Measurements from ENCODE around the gene PHPT1. TPM values are rescaled to one million over a fixed set of nuclear protein-coding genes. Genes with fewer than 3 reads are reported as not detected.
A peak's percentile ranks its signal among the peaks of the same experiment; 100 is the strongest.

Gene PHPT1
- total RNA-seq, 4 donors from 2014 or later, result 42.6 to 71.0 (median 66.7) TPM

DNA sequence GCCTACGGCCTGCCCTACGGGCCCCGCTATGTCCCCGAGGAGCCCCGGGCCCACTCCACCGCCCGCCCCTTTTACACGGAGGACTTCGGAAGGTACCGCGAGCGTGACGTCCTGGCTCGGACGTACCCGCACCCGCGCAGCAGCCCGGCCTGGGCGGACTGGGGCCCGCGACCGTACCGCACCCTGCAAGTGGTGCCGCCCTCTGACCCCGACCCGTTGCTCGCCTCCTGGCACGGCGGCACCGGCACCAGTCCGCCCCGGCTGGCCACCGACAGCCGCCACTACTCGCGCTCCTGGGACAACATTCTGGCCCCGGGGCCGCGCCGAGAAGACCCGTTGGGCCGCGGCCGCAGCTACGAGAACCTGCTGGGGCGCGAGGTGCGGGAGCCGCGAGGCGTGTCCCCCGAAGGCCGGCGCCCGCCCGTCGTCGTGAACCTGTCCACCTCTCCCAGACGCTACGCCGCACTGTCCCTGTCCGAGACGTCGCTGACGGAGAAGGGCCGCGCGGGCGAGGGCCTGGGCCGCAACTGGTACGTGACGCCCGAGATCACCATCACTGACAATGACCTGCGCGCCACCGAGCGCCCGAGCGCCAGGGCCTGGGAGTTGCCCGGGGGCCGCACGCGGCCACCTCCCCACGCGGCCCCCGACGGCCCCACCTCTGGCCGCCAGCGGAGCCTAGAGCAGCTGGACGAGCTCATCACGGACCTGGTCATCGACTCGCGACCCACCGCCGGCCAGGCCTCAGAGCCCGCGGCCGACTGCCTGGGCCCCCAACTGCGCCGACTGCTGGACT, 3.5 kb upstream of the PHPT1 start:
- H3K4me1 ChIP-seq, result peaks cover 0 to 84% (median 55%) of the 10 kb centered on the region in 4 donors
- H3K27me3 ChIP-seq, result peaks cover 3 to 43% of the 10 kb centered on the region in 2 donors
- 23 to 30% methylated on average over 35 to 56 of the region's 102 CpGs for WGBS, 2 donors
- no peak overlapping the region for H3K4me3 ChIP-seq
- TF ChIP-seq POLR2A (IDR thresholded peaks at IDR 0.05), result no peak
- TF ChIP-seq, protein P1, sequence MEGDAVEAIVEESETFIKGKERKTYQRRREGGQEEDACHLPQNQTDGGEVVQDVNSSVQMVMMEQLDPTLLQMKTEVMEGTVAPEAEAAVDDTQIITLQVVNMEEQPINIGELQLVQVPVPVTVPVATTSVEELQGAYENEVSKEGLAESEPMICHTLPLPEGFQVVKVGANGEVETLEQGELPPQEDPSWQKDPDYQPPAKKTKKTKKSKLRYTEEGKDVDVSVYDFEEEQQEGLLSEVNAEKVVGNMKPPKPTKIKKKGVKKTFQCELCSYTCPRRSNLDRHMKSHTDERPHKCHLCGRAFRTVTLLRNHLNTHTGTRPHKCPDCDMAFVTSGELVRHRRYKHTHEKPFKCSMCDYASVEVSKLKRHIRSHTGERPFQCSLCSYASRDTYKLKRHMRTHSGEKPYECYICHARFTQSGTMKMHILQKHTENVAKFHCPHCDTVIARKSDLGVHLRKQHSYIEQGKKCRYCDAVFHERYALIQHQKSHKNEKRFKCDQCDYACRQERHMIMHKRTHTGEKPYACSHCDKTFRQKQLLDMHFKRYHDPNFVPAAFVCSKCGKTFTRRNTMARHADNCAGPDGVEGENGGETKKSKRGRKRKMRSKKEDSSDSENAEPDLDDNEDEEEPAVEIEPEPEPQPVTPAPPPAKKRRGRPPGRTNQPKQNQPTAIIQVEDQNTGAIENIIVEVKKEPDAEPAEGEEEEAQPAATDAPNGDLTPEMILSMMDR (IDR thresholded peaks at IDR 0.05), result no peak
- TF ChIP-seq EP300 (IDR thresholded peaks at IDR 0.05), result no peak
- DNase-seq (ENCODE audit: low spot score in 2 of 2), result no peak
- H3K36me3 ChIP-seq, result peaks cover 0 to 10% (median 0%) of the 10 kb centered on the region in 3 donors
- no peaks in the 10 kb centered on the region for H3K9me3 ChIP-seq
- no peak overlapping the region for H3K27ac ChIP-seq

DNA sequence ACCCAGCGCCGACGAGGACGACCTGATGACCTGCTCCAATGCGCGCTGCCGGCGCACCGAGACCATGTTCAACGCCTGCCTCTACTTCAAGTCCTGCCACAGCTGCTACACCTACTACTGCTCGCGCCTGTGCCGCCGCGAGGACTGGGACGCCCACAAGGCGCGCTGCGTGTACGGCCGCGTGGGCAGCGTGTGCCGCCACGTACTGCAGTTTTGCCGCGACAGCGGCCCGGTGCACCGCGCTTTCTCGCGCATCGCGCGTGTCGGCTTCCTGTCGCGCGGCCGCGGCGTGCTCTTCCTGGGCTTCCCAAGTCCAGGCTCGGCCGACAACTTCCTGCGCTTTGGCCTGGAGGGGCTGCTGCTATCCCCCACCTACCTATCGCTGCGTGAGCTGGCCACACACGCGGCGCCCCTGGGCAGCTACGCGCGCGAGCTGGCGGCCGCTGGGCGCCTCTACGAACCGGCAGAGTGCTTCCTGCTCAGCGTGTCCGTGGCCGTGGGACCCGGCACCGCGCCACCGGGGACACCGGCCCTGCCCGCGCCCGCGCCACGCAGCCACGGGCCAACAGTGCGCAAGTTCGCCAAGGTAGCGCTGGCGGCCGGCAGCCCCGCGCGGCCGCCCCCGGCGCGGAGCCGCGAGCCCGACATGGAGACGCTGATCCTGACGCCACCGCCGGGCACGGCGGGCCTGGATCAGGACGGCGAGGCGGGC, 2.7 kb upstream of the PHPT1 start:
- H3K4me1 ChIP-seq, result peaks cover 0 to 83% (median 47%) of the 10 kb centered on the region in 4 donors
- TF ChIP-seq EP300 (IDR thresholded peaks at IDR 0.05), result no peak
- TF ChIP-seq, protein P1 (IDR thresholded peaks at IDR 0.05), result no peak
- TF ChIP-seq POLR2A (IDR thresholded peaks at IDR 0.05), result no peak
- peak overlapping the region in 1 of 4 donors; percentile 75 for H3K4me3 ChIP-seq
- H3K27ac ChIP-seq, result peak overlapping the region in 1 of 4 donors; percentile 91
- DNase-seq (ENCODE audit: low spot score in 2 of 2), result no peak
- 6 to 13% methylated on average over 22 to 61 of the region's 98 CpGs for WGBS, 2 donors
- peaks cover 0 to 14% (median 0%) of the 10 kb centered on the region in 3 donors for H3K36me3 ChIP-seq
- no peaks in the 10 kb centered on the region for H3K9me3 ChIP-seq
- peaks cover 3 to 43% of the 10 kb centered on the region in 2 donors for H3K27me3 ChIP-seq

DNA sequence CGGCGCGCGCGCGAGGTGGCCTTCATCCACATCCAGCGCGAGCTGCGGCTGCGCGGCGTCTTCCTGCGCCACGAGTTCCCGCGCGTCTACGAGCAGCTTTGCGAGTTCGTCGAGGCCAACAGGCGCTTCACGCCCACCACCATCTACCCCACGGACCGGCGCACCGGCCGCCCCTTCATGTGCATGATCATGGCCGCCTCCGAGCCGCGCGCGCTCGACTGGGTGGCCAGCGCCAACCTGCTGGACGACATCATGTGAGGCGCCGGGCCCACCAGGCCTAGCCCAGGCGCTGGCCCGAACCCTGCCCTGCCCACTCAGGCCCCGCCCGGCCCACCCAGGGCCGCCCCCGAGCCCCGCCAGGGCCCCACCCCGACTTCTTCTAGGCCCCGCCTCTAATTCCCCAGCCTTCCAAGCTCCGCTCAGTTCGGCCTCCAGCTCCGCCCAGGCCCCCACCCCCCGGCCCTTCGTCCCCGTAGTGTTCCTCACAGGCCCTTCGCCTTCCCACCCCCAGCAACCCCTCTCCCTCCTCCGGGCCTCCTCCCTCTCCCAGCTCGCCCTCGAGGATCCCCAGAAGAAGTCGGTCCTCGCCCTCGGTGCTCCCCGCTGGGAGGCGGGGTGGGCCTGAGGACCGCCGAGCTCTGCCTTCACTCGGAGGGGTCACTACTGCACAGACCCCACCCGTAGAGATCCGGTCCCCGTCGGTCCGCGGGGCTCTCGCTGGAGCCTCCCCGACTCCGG, 2.0 kb upstream of the PHPT1 start:
- peak in 1 of 2 donors; percentile 31 for DNase-seq (ENCODE audit: low spot score in 2 of 2)
- WGBS, 2 donors, result 1 to 4% methylated on average over 14 to 60 of the region's 75 CpGs
- H3K27ac ChIP-seq, result peak overlapping the region in 3 of 4 donors; percentile 82 to 94 (median 91)
- H3K36me3 ChIP-seq, result peaks cover 0 to 15% (median 0%) of the 10 kb centered on the region in 3 donors
- H3K4me3 ChIP-seq, result peak overlapping the region; percentile 51 to 85 (median 72)
- peaks cover 0 to 83% (median 40%) of the 10 kb centered on the region in 4 donors for H3K4me1 ChIP-seq
- TF ChIP-seq POLR2A (IDR thresholded peaks at IDR 0.05), result no peak
- peak in 1 of 2 donors; percentile 19 for TF ChIP-seq EP300 (IDR thresholded peaks at IDR 0.05)
- TF ChIP-seq, protein P1 (IDR thresholded peaks at IDR 0.05), result no peak
- no peaks in the 10 kb centered on the region for H3K9me3 ChIP-seq
- H3K27me3 ChIP-seq, result peaks cover 3 to 43% of the 10 kb centered on the region in 2 donors

DNA sequence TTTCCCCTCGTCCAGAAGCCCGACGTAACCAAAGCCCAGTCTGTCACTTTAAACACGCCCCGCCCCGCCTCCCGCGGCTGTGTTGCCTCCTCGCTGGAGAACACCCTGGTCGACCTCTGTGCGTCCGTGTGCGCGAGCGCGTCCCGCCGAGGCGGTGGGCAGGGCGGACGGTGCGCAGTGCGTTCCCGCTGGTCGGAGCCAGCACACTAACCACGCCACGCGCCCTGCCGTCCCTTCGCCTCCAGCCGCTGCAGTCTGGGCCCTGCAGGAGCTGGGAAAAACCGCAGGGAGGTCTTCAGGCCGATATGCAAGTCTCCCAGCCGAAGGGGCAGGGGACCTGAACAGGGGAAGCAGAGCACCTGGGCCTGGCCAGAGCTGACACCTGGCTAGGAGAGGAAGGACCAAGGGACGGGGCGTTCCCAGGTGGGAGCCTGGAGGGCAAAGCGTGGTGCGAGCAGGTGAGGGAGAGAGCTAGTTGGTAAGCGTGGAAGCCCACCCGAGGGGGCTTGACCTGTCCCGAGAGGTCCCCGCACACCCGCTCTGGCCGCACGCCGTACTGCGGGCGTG, 1.3 kb upstream of the PHPT1 start:
- peak; percentile 56 to 83 for DNase-seq (ENCODE audit: low spot score in 2 of 2)
- Histone ChIP-seq H3K27ac (peak overlapping the region; percentile 74 to 94 (median 86)), H3K36me3 (peaks cover 0 to 15% (median 0%) of the 10 kb centered on the region in 3 donors), H3K4me1 (peaks cover 0 to 81% (median 34%) of the 10 kb centered on the region in 4 donors), H3K9me3 (no peaks in the 10 kb centered on the region), H3K27me3 (peaks cover 3 to 42% of the 10 kb centered on the region in 2 donors), H3K4me3 (peak overlapping the region; percentile 51 to 85 (median 72))
- TF ChIP-seq POLR2A (IDR thresholded peaks at IDR 0.05) (peak in 1 of 2 donors; percentile 39), EP300 (IDR thresholded peaks at IDR 0.05) (peak in 1 of 2 donors; percentile 79)
- TF ChIP-seq, protein P1 (IDR thresholded peaks at IDR 0.05), result peak in 1 of 5 experiments; percentile 13
- WGBS, 2 donors, result 0 to 1% methylated on average over 33 to 42 of the region's 48 CpGs
